Measurements from ENCODE around the gene CCDC148.

The CCDC148 gene

GRCh38 chr2:158143703-158144360 is 312.7 kb downstream of the CCDC148 start:
- DNase-seq: no peak

DNA sequence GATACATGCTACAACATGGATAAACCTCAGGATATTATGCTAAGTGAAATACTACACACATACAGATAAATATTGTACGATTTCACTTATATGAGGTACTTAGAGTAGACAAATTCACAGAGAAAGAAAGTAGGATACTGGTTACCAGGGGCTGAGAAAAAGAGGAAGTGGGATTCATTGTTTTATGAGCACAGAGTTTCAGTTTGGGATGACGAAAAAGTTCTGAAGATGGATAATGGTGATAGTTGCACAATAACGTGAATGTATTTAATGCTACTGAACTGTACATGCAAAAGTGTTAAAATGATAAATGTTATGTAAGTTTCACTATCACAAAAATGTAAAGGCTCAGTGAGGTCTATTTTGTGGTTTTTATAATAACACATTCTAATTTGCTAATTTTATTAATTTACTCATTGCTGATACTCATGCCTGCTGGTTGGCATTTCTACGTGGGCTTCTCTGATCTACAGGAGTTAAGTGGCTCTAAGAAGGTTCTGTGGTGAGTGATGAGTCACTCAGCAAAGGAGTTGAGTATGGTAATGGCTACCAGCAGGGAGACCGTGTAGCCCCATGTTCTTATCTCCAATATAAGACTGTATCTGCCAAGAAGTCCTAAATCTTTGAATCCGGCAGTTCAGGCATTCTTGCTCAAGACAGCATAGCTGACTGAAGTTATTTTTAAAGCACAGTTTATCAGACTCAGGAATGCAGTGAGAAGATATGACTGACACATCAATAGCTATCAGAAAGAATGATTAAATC is 313.8 kb downstream of the CCDC148 start:
- DNase-seq: no peak

DNA sequence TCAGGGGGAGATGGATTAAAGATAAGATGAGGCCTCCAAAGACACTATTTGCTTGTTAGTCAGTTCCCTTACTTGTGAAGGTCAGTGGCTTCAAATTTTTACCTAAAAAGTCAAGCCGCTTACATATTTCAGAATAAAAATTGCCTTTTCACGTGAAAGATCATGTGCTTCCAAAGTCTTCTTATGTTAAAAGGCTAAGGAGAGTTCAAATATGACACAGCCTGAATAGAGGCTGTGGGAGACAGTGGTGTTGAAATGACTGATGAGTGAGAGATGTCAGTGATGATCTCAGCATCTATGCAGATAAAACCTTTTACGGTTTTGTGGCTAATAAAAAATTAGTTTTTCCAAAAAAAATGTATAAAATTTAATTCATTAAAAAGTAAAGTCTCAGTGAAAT is 314.4 kb downstream of the CCDC148 start:
- no peak for DNase-seq

GRCh38 chr2:158140201-158140600 is 316.4 kb downstream of the CCDC148 start:
- DNase-seq: no peak

DNA sequence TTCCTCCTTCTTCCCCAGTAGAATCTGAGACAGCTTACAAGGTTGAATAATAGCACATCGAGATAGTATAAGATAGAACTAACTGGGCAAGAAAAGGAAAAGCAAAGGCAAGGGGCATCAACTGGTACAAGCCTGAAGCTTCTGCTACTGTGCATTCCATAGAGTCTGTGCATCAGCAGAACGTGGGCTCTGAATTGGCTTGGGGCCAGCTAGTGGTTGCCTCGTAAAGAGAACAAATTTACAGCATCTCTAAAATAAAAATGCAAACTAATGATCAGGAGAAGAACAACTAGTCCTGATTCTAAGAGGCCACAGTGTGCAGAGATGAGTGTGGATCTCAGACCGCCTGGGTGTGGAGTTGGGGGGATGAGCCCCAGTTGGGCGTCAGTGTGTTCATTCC is 318.3 kb downstream of the CCDC148 start:
- DNase-seq: no peak

- no peak for DNase-seq
Measured at GRCh38 chr2:158135096-158135495, 321.5 kb downstream of the CCDC148 start.

GRCh38 chr2:158134655-158135054 is 321.9 kb downstream of the CCDC148 start:
- no peak for DNase-seq

DNA sequence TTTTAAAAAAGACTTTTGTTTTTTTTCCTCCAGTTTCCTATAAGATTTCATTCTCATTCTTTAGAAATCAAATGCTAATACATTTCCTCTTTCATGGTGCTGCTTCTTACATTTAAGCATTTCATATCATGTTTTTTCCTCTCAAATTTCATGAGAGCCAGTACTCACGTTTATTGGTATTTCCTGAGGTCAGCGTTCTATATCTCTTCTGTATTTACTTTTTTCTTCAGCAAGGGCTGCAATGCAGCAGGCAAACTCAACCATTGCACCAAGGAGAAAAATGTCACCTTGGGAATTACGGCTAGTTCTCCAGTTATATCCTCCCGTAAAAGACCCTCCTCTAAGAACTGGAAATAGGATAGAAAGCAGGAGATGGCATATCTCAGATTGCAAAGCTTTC is 322.5 kb downstream of the CCDC148 start:
- no peak for DNase-seq

DNA sequence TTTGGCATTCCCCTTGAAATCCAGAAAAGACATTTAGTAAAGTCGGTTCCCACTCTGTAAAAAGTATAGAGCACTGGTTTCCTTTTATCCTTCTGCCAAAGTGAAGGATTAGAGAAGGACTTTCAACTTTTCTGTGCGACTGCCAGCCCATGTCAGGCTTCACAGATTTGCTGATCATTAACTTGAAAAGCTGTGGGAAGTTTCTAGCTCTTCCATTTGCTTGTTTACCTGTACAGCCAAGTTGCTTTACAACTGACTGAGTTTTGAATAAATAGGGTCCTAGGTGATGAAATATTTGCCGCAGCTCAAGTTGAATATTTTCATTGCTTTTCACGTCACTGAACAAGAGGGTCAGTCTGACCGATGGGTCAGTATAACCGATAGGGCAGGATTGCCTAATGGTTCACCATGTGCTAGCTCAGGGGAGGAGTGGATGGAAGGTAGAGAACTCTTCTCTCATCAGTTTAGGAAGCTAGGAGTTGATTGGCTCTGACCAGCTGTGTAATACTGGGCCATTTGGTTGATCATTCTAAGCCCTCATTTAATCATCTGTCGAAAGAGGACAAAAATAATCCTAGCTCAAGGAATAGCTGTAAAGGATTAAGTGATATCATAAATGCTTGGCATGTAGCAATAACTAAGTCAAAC is 324.5 kb downstream of the CCDC148 start:
- no peak for DNase-seq

GRCh38 chr2:158131483-158131912 is 325.1 kb downstream of the CCDC148 start:
- no peak for DNase-seq

GRCh38 chr2:158130832-158131473 is 325.6 kb downstream of the CCDC148 start:
- DNase-seq: no peak

DNA sequence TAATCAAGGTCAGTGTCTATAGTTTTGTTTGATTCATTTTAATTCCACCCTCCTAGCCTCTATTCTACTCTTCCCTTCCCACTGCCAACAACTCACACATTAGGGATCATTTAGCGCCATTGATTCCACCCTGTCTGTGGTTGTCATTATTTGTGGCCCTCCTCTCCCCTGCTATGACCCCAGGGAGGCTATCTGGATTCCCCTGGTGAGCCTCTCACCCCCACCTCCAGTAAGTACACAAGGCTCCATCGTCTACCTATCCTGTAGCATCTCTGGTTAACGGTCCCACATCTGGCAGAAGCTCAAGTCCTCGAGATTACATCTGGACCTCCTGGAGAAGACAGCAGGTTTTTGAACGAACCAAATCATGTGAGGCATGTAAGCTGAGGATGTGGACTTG is 327.5 kb downstream of the CCDC148 start:
- no peak for DNase-seq

DNA sequence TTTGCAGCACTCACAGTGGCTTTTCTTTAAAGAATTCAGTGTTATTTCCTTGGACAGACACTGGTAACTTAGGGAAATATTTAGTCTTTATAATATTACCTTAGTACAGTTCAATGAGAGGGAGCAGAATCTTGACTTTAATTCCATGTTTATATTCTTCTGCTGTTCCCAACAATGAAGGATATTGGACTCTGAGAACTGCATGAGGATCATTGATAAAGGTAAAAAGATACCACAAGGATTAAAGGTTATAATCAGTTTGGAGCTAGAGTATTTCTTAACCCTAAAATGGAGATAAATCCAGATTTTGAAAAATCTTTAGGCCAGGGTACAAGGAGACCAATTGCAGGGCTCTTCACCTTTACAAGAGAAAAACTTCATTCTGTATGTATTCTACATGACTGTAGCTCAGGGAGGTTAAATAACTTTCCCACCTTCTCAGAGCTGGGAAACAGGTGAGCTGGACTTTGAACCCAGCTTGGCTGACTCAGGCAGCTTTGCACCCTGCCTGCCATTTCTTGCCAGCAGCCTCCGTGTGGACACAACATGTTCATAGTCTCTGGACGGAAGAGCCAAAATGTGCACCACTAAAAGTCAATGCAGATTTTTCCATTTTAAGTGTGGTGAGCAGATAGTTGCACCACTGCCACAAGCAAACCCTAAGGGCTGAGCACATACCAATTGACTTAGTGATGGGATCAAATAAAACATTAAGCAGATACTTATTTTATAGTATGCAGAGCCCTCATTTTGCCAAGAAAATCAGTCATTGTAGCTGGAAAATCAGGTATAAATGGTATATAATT is 328.2 kb downstream of the CCDC148 start:
- no peak for DNase-seq

- no peak for DNase-seq
Measured at GRCh38 chr2:158127380-158127804, 329.2 kb downstream of the CCDC148 start.

GRCh38 chr2:158125756-158126498 is 330.6 kb downstream of the CCDC148 start:
- DNase-seq: no peak

GRCh38 chr2:158124896-158125295 is 331.7 kb downstream of the CCDC148 start:
- no peak for DNase-seq

All from KG1 (cell line).